ENCODE results near the gene RHOT2.

DNA sequence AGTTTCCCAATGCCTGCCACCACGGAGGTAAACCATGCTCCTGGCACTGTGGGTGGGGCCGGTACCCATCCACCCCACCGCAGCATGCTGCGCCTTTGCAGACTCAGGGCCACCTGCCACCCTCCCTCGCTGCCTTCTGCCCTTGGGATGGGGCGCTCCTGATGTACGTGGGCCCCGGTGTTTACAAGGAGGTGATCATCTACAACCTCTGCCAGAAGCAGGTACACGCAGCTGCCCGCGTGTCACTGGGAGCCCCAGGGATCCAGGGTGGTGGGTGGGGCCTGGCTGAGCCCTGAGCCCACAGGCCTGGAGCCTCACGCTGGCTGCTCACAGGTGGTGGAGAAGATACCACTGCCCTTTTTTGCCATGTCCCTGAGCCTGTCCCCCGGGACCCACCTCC, 1.4 kb upstream of the RHOT2 start:
- TF ChIP-seq, protein P1, sequence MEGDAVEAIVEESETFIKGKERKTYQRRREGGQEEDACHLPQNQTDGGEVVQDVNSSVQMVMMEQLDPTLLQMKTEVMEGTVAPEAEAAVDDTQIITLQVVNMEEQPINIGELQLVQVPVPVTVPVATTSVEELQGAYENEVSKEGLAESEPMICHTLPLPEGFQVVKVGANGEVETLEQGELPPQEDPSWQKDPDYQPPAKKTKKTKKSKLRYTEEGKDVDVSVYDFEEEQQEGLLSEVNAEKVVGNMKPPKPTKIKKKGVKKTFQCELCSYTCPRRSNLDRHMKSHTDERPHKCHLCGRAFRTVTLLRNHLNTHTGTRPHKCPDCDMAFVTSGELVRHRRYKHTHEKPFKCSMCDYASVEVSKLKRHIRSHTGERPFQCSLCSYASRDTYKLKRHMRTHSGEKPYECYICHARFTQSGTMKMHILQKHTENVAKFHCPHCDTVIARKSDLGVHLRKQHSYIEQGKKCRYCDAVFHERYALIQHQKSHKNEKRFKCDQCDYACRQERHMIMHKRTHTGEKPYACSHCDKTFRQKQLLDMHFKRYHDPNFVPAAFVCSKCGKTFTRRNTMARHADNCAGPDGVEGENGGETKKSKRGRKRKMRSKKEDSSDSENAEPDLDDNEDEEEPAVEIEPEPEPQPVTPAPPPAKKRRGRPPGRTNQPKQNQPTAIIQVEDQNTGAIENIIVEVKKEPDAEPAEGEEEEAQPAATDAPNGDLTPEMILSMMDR (IDR thresholded peaks at IDR 0.05; ENCODE audit: insufficient read depth, low read depth, low read length) = no peak
- TF ChIP-seq EZH2 (IDR thresholded peaks at IDR 0.05; ENCODE audit: insufficient read depth, low read length) = no peak
